Smooth muscle cell (in vitro differentiated cells): Measurements from ENCODE around the gene GFRA4. TPM values are rescaled to one million over a fixed set of nuclear protein-coding genes. Genes with fewer than 3 reads are reported as not detected.
A peak's percentile ranks its signal among the peaks of the same experiment; 100 is the strongest.

Experiments
- DNase-seq: peaks from one replicate; lab custom pipeline; 2025; ENCODE audit not compliant: unreplicated experiment; lab: John Stamatoyannopoulos, UW
- H2AFZ ChIP-seq: fragments of 200-600 bp; sonication (generic); 2 replicates; pipeline ENCODE4 v1.6.0; 2016; ENCODE audit warnings: antibody characterized with exemption, low read depth, mild to moderate bottlenecking
- H3F3A ChIP-seq: fragments of 200-600 bp; sonication (generic); 2 replicates; pipeline ENCODE4 v1.6.0; 2017; ENCODE audit warnings: antibody characterized with exemption, low read depth
- H3K27ac ChIP-seq: fragments of 200-600 bp; sonication (generic); 2 replicates; pipeline ENCODE4 v1.5.1; 2016; ENCODE audit warnings: low read depth, mild to moderate bottlenecking
- H3K27me3 ChIP-seq: fragments of 200-600 bp; sonication (generic); 2 replicates; pipeline ENCODE4 v1.6.1; 2016; ENCODE audit warnings: low read depth, mild to moderate bottlenecking
- H3K36me3 ChIP-seq: fragments of 200-600 bp; sonication (generic); 2 replicates; pipeline ENCODE4 v1.5.1; 2016; ENCODE audit warnings: low read depth
- H3K4me1 ChIP-seq: fragments of 200-600 bp; sonication (generic); 2 replicates; pipeline ENCODE4 v1.5.1; 2016; ENCODE audit warnings: low read depth
- H3K4me2 ChIP-seq: fragments of 200-600 bp; sonication (generic); 2 replicates; pipeline ENCODE4 v1.6.0; 2016; ENCODE audit warnings: mild to moderate bottlenecking
- H3K4me3 ChIP-seq: fragments of 200-600 bp; sonication (generic); 2 replicates; pipeline ENCODE4 v1.5.1; 2016; ENCODE audit warnings: mild to moderate bottlenecking
- H3K79me2 ChIP-seq: fragments of 200-600 bp; sonication (generic); 2 replicates; pipeline ENCODE4 v1.6.0; 2016; ENCODE audit warnings: low read depth, mild to moderate bottlenecking
- H3K9ac ChIP-seq: fragments of 200-600 bp; sonication (generic); 2 replicates; pipeline ENCODE4 v1.6.0; 2016; ENCODE audit warnings: low read depth
- H3K9me3 ChIP-seq: fragments of 200-600 bp; sonication (generic); replicated peaks from 2 replicates; pipeline ENCODE4 v1.5.1; 2016; ENCODE audit warnings: low read depth
- H4K20me1 ChIP-seq: fragments of 200-600 bp; sonication (generic); 2 replicates; pipeline ENCODE4 v1.6.0; 2016; ENCODE audit warnings: low read depth
- CTCF ChIP-seq: fragments of 200-600 bp; sonication (generic); IDR thresholded peaks from 2 replicates; pipeline ENCODE4 v1.5.1; 2017; ENCODE audit warnings: borderline replicate concordance, mild to moderate bottlenecking, antibody characterized with exemption; ENCODE audit not compliant: insufficient read depth, poor library complexity, severe bottlenecking
- WGBS: methylation state at CpG from one replicate; pipeline ENCODE4 v1.1.7; 2016; ENCODE audit warnings: low lambda C conversion rate; 5-methylcytosine and 5-hydroxymethylcytosine counted together
- polyA plus RNA-seq: library from polyadenylated mRNA; unstranded; fragments of >200 nt; fragmentation: Nextera tagmentation; extraction: Ambion mirVana; gene quantifications from 2 replicates; pipeline ENCODE4 v1.2.1, GENCODE V29; 2016
- total RNA-seq: library from RNA; depleted of rRNA; stranded (reverse); fragments of >200 nt; gene quantifications from 2 replicates; pipeline ENCODE4 v1.2.3, GENCODE V29; 2014

The GFRA4 gene
- total and polyA plus RNA-seq, 2 experiments from 2014 or later: not detected

GRCh38 chr20:3671986-3672546, 8.9 kb upstream of the GFRA4 start:
- Histone ChIP-seq H3K4me2 (no peak overlapping the region), H3K36me3 (no peaks in the 10 kb centered on the region)

DNA sequence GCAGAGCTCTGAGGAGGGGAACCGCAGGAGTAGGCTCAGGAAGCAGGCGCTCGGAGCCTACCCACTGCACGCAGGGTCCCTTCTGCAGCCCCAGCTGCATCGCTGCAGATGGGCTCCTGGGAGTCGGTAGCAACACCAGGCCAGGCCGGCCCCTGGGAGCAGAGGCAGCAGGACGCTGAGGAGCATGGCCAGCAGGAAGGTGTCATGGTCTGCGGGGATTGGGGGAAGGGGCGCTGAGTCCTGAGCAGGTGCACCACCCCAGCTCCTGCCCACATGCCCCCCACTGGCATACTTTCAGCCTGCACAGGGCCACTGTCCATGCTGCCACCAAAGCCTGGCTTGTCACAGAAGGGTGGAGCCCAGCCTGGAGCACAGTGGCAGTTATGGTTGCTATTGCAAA, 7.7 kb upstream of the GFRA4 start:
- no peak overlapping the region for H3K27ac ChIP-seq
- H3K4me3 ChIP-seq: no peak overlapping the region
- H3K36me3 ChIP-seq: no peaks in the 10 kb centered on the region
- WGBS: 93% methylated on average over 10 of the region's 10 CpGs
- H2AFZ ChIP-seq: no peak overlapping the region
- DNase-seq: no peak
- H3K27me3 ChIP-seq: peaks cover 13% of the 10 kb centered on the region
- H3K9ac ChIP-seq: no peak overlapping the region
- H3K9me3 ChIP-seq: no peaks in the 10 kb centered on the region
- H3K4me2 ChIP-seq: no peak overlapping the region
- H3F3A ChIP-seq: no peaks in the 10 kb centered on the region
- no peak for TF ChIP-seq CTCF
- no peaks in the 10 kb centered on the region for H3K4me1 ChIP-seq
- H3K79me2 ChIP-seq: no peaks in the 10 kb centered on the region
- H4K20me1 ChIP-seq: no peaks in the 10 kb centered on the region

More at GRCh38 chr20:3671986-3672546, 8.9 kb upstream of the GFRA4 start:
- Histone ChIP-seq H3K4me1 (no peaks in the 10 kb centered on the region), H3F3A (no peaks in the 10 kb centered on the region), H3K79me2 (no peaks in the 10 kb centered on the region), H3K27ac (no peak overlapping the region), H4K20me1 (no peaks in the 10 kb centered on the region), H3K9me3 (no peaks in the 10 kb centered on the region), H3K27me3 (peaks cover 13% of the 10 kb centered on the region), H3K4me3 (no peak overlapping the region), H3K9ac (no peak overlapping the region), H2AFZ (no peak overlapping the region)
- no peak for TF ChIP-seq CTCF
- WGBS: 69% methylated on average over 21 of the region's 23 CpGs
- no peak for DNase-seq

DNA sequence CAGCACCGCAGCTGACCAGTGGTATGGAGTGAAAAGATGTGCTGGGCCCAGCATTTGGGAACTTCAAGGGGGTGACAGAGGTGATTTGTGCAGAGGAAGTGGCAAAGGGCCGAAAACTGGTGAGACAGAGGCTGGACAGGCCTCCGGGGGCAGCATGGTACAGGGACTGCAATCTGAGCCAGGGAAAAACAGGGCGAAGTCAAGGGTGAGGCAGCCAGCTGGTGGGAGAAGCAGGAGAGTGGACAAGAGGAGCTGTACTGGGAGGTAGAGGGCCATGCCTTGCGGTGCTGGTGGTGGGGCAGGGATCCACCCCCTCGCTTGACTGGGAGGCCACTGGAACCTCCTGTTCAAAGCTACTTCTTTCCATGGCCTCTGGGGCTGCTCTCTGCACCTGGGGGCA, 7.3 kb upstream of the GFRA4 start:
- Histone ChIP-seq H3K27ac (no peak overlapping the region), H3K4me3 (no peak overlapping the region), H4K20me1 (no peaks in the 10 kb centered on the region), H3F3A (no peaks in the 10 kb centered on the region), H3K79me2 (no peaks in the 10 kb centered on the region), H2AFZ (no peak overlapping the region), H3K27me3 (peaks cover 13% of the 10 kb centered on the region), H3K4me2 (no peak overlapping the region), H3K9me3 (no peaks in the 10 kb centered on the region), H3K36me3 (no peaks in the 10 kb centered on the region), H3K4me1 (no peaks in the 10 kb centered on the region), H3K9ac (no peak overlapping the region)
- 81% methylated on average over 6 of the region's 6 CpGs for WGBS
- no peak for DNase-seq
- TF ChIP-seq CTCF: peak; percentile 8

DNA sequence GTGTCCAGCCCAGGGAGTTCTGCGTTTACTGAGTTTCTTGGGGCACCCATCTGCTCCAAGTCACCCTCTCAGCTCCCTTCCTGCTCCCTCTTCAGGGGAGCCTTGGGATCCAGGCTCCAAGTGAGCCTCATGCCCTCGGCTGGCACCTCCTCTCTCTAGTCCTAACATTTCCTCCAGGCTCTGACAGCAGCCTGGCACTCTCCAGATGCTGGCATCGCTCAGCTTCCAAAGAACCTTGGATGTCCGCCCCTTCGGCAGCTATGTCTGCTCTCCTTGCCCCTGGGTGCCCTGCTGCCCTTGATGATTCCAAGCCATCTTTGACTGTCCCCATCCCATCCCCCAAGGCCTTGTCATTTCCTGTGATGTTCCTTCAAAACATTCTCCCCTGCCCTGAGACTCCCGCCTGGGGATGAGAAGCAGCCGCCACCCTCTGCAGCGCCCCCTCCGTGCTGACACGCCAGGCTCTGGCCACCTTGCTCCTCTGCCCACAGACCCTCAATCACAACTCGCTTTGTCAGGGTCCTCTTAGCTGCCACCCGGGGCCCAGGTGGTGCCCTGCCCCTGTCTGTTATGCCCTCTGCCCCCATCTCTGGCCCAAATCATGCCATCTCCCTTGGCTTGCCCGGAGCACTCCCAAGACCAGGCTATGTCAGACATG, 6.6 kb upstream of the GFRA4 start:
- H3K36me3 ChIP-seq: no peaks in the 10 kb centered on the region
- TF ChIP-seq CTCF: no peak
- H3K27me3 ChIP-seq: peaks cover 13% of the 10 kb centered on the region
- WGBS: 81% methylated on average over 13 of the region's 13 CpGs
- no peaks in the 10 kb centered on the region for H3K9me3 ChIP-seq
- no peak overlapping the region for H2AFZ ChIP-seq
- H3K9ac ChIP-seq: no peak overlapping the region
- H3K27ac ChIP-seq: no peak overlapping the region
- DNase-seq: no peak
- H4K20me1 ChIP-seq: no peaks in the 10 kb centered on the region
- H3F3A ChIP-seq: no peaks in the 10 kb centered on the region
- H3K4me2 ChIP-seq: no peak overlapping the region
- H3K79me2 ChIP-seq: no peaks in the 10 kb centered on the region
- no peak overlapping the region for H3K4me3 ChIP-seq
- H3K4me1 ChIP-seq: no peaks in the 10 kb centered on the region
